Stimulated activated CD8-positive, alpha-beta memory T cell treated with anti-CD3 and anti-CD28 coated beads, Interleukin-12 subunit alpha, Interleukin-12 subunit beta, amount 100 ng/mL, for 1 hour (primary cell): Measurements from ENCODE around the gene CYTIP.
A peak's percentile ranks its signal among the peaks of the same experiment; 100 is the strongest.

Source experiments
- DNase-seq: peaks from one replicate; pipeline ENCODE4 v3.0.0-alpha.2; 2020; ENCODE audit warnings: low read depth

The CYTIP gene

GRCh38 chr2:157443795-157444640 is at the start of gene CYTIP:
TSS of gene CYTIP (minus strand) at chr2:157444089. CDS start at chr2:157444020, 69 bp downstream.
- no peak for DNase-seq

- DNase-seq: peak; percentile 63
Measured at GRCh38 chr2:157492189-157492773, 48.4 kb upstream of the CYTIP start.

GRCh38 chr2:157489983-157490382 is 46.1 kb upstream of the CYTIP start:
- no peak for DNase-seq

- no peak for DNase-seq
Measured at GRCh38 chr2:157488877-157489276, 45.0 kb upstream of the CYTIP start.

GRCh38 chr2:157487747-157488146 is 43.9 kb upstream of the CYTIP start:
- no peak for DNase-seq

GRCh38 chr2:157487271-157487610 is 43.4 kb upstream of the CYTIP start:
- no peak for DNase-seq

GRCh38 chr2:157486596-157487270 is 42.8 kb upstream of the CYTIP start:
- no peak for DNase-seq

- DNase-seq: no peak
Measured at GRCh38 chr2:157480182-157480961, 36.5 kb upstream of the CYTIP start.

GRCh38 chr2:157479081-157480027 is 35.5 kb upstream of the CYTIP start:
- DNase-seq: no peak

GRCh38 chr2:157477919-157478318 is 34.0 kb upstream of the CYTIP start:
- DNase-seq: no peak

GRCh38 chr2:157476953-157477709 is 33.2 kb upstream of the CYTIP start:
- no peak for DNase-seq

- DNase-seq: no peak
Measured at GRCh38 chr2:157475722-157476390, 32.0 kb upstream of the CYTIP start.

GRCh38 chr2:157473581-157473980 is 29.7 kb upstream of the CYTIP start:
- no peak for DNase-seq

- no peak for DNase-seq
Measured at GRCh38 chr2:157471078-157471477, 27.2 kb upstream of the CYTIP start.

GRCh38 chr2:157470321-157470720 is 26.4 kb upstream of the CYTIP start:
- DNase-seq: no peak

GRCh38 chr2:157469726-157470125 is 25.8 kb upstream of the CYTIP start:
- DNase-seq: no peak

- no peak for DNase-seq
Measured at GRCh38 chr2:157468931-157469708, 25.2 kb upstream of the CYTIP start.

GRCh38 chr2:157466764-157467163 is 22.9 kb upstream of the CYTIP start:
- DNase-seq: no peak

GRCh38 chr2:157465554-157465953 is 21.7 kb upstream of the CYTIP start:
- no peak for DNase-seq
